H1 (cell line): ENCODE data around the gene PCED1B. TPM values are rescaled to one million over a fixed set of nuclear protein-coding genes. Genes with fewer than 3 reads are reported as not detected.

Experiments used
- CTCF ChIA-PET: fragments of 300-600 bp; sonication (Branson Sonifier 250); formaldehyde crosslinking; loops from one replicate; lab custom pipeline; 2021; ENCODE audit not compliant: partially characterized antibody; lab: Charles Lee
- POLR2A ChIA-PET: fragments of 300-600 bp; sonication (Branson Sonifier 250); formaldehyde crosslinking; loops from one replicate; lab custom pipeline; 2021; ENCODE audit warnings: inconsistent platforms; ENCODE audit not compliant: partially characterized antibody; lab: Charles Lee
- DNase-seq, 2 experiments: peaks; one replicate each; pipeline versions ENCODE4 v3.0.0 to v3.0.0-alpha.2; 2010 to 2022; ENCODE audit warnings: low spot score in 2 of 2, low read depth in 1 of 2, mixed read lengths in 1 of 2
- FAIRE-seq: peaks from 2 replicates; lab custom pipeline; 2011; peaks lifted over from hg19 to GRCh38; lab: Jason Lieb, UNC
- H2AFZ ChIP-seq: 2 replicates; pipeline ENCODE4 v1.8.1; 2012; ENCODE audit warnings: low read length, inconsistent platforms
- H2AK5ac ChIP-seq: 2 replicates; pipeline ENCODE4 v1.6.1; 2013; ENCODE audit warnings: low read depth, low read length
- H2BK120ac ChIP-seq: replicated peaks from 2 replicates; pipeline ENCODE3; 2013; ENCODE audit warnings: low read depth, low read length, inconsistent platforms
- H2BK12ac ChIP-seq: 2 replicates; pipeline ENCODE4 v1.6.1; 2013; ENCODE audit warnings: low read depth, low read length
- H2BK15ac ChIP-seq: 2 replicates; pipeline ENCODE4 v1.6.1; 2013; ENCODE audit warnings: low read length
- H2BK20ac ChIP-seq: 2 replicates; pipeline ENCODE4 v1.6.1; 2013; ENCODE audit warnings: low read length
- H2BK5ac ChIP-seq: 2 replicates; pipeline ENCODE4 v1.6.1; 2013; ENCODE audit warnings: low read depth, low read length
- H3K14ac ChIP-seq: 2 replicates; pipeline ENCODE4 v1.6.1; 2013; ENCODE audit warnings: inconsistent platforms; ENCODE audit not compliant: insufficient read length
- H3K18ac ChIP-seq: 2 replicates; pipeline ENCODE4 v1.6.1; 2013; ENCODE audit warnings: low read length; ENCODE audit errors: extremely low read depth
- H3K23ac ChIP-seq: 2 replicates; pipeline ENCODE4 v1.6.1; 2013; ENCODE audit warnings: inconsistent platforms; ENCODE audit not compliant: insufficient read length
- H3K23me2 ChIP-seq: 2 replicates; pipeline ENCODE4 v1.6.1; 2013; ENCODE audit warnings: low read depth, low read length
- H3K27ac ChIP-seq: 2 replicates; pipeline ENCODE4 v1.6.1; 2011; ENCODE audit warnings: low read depth, low read length, inconsistent platforms
- H3K27me3 ChIP-seq, 4 experiments: replicated peaks in 1 of 4; 1 replicate in 1 of 4; 2 replicates in 3 of 4; pipeline versions ENCODE4 v1.6.1 to v1.8.1; 2011 to 2013; ENCODE audit warnings: low read length in 3 of 4, mild to moderate bottlenecking in 3 of 4, inconsistent platforms in 2 of 4, mixed read lengths in 2 of 4, moderate library complexity in 1 of 4; ENCODE audit not compliant: control insufficient read depth in 3 of 4, insufficient read depth in 3 of 4; ENCODE audit errors: extremely low read depth in 1 of 4
- H3K36me3 ChIP-seq, 4 experiments: 2 replicates each; pipeline versions ENCODE4 v1.6.1 to v1.8.1; 2011 to 2013; ENCODE audit warnings: mild to moderate bottlenecking in 4 of 4, low read length in 3 of 4, moderate library complexity in 2 of 4, control low read depth in 1 of 4, inconsistent platforms in 1 of 4; ENCODE audit not compliant: insufficient read depth in 4 of 4, control insufficient read depth in 2 of 4
- H3K4ac ChIP-seq: replicated peaks from 2 replicates; pipeline ENCODE3; 2013; ENCODE audit warnings: low read length, low read depth, mixed read lengths, inconsistent platforms; ENCODE audit not compliant: insufficient read length
- H3K4me1 ChIP-seq, 4 experiments: replicated peaks in 1 of 4; 1 replicate in 1 of 4; 2 replicates in 3 of 4; pipeline versions ENCODE4 v1.6.1 to v1.8.1; 2011 to 2013; ENCODE audit warnings: low read length in 3 of 4, inconsistent platforms in 2 of 4, mixed read lengths in 1 of 4; ENCODE audit not compliant: insufficient read depth in 4 of 4, control insufficient read depth in 3 of 4
- H3K4me2 ChIP-seq, 2 experiments: 2 replicates each; pipeline versions ENCODE4 v1.6.1 to v1.8.1; 2011 to 2013; ENCODE audit warnings: low read depth in 2 of 2, low read length in 2 of 2, control low read depth in 1 of 2, inconsistent platforms in 1 of 2, mild to moderate bottlenecking in 1 of 2; ENCODE audit not compliant: insufficient read depth in 1 of 2
- H3K4me3 ChIP-seq, 4 experiments: fragments of 200-600, 300-600 bp in 1 of 4; sonication (generic), shearing (Covaris generic), sonication (Bioruptor Twin) in 1 of 4; 2 replicates each; pipeline versions ENCODE4 v1.5.1 to v1.8.1; 2011 to 2016; ENCODE audit warnings: low read length in 4 of 4, low read depth in 3 of 4, control low read depth in 2 of 4, inconsistent platforms in 2 of 4, mild to moderate bottlenecking in 2 of 4, mixed read lengths in 1 of 4, moderate library complexity in 1 of 4; ENCODE audit not compliant: insufficient read depth in 2 of 4; ENCODE audit errors: extremely low read depth in 1 of 4
- H3K56ac ChIP-seq: replicated peaks from 2 replicates; pipeline ENCODE3; 2013; ENCODE audit warnings: low read depth, mild to moderate bottlenecking, mixed read lengths, low read length, inconsistent platforms; ENCODE audit not compliant: insufficient read length
- H3K79me1 ChIP-seq: 2 replicates; pipeline ENCODE4 v1.6.1; 2013; ENCODE audit warnings: low read depth, low read length, control low read depth
- H3K79me2 ChIP-seq, 2 experiments: 2 replicates each; pipeline versions ENCODE4 v1.6.1 to v1.8.1; 2012 to 2013; ENCODE audit warnings: low read length in 2 of 2, mild to moderate bottlenecking in 2 of 2, inconsistent platforms in 1 of 2; ENCODE audit not compliant: insufficient read depth in 2 of 2, control insufficient read depth in 1 of 2
- H3K9ac ChIP-seq, 4 experiments: replicated peaks in 1 of 4; 1 replicate in 1 of 4; 2 replicates in 3 of 4; pipeline versions ENCODE4 v1.6.1 to v1.8.1; 2011 to 2013; ENCODE audit warnings: low read depth in 3 of 4, low read length in 3 of 4, control low read depth in 2 of 4, mild to moderate bottlenecking in 2 of 4, moderate library complexity in 2 of 4, inconsistent platforms in 1 of 4; ENCODE audit errors: extremely low read depth in 1 of 4
- H3K9me3 ChIP-seq, 2 experiments: 2 replicates each; pipeline versions ENCODE4 v1.6.1 to v1.8.1; 2012 to 2013; ENCODE audit warnings: mild to moderate bottlenecking in 2 of 2, moderate library complexity in 2 of 2, control low read depth in 1 of 2, inconsistent platforms in 1 of 2, low read depth in 1 of 2, low read length in 1 of 2, mixed read lengths in 1 of 2; ENCODE audit not compliant: insufficient read depth in 2 of 2
- H4K20me1 ChIP-seq, 2 experiments: replicated peaks in 1 of 2; 2 replicates each; pipeline versions ENCODE3 to v1.8.1; 2011 to 2013; ENCODE audit warnings: inconsistent platforms in 2 of 2, low read length in 2 of 2, mild to moderate bottlenecking in 1 of 2; ENCODE audit not compliant: insufficient read depth in 2 of 2, control insufficient read depth in 1 of 2
- H4K5ac ChIP-seq: 2 replicates; pipeline ENCODE4 v1.6.1; 2013; ENCODE audit warnings: low read length, low read depth, mixed read lengths, inconsistent platforms; ENCODE audit not compliant: insufficient read length
- H4K8ac ChIP-seq: 2 replicates; pipeline ENCODE4 v1.8.0; 2013; ENCODE audit warnings: mild to moderate bottlenecking, moderate library complexity, low read length, inconsistent platforms; ENCODE audit not compliant: insufficient read depth; ENCODE audit errors: extremely low read depth
- H4K91ac ChIP-seq: replicated peaks from 2 replicates; pipeline ENCODE3; 2013; ENCODE audit warnings: low read length, mixed read lengths, inconsistent platforms; ENCODE audit not compliant: insufficient read length
- EGR1 ChIP-seq: IDR thresholded peaks from 2 replicates; pipeline ENCODE4 v1.6.1; 2011; ENCODE audit warnings: low read depth, low read length, borderline replicate concordance
- GABPA ChIP-seq: IDR thresholded peaks from 2 replicates; pipeline ENCODE4 v1.6.1; 2011; ENCODE audit warnings: mild to moderate bottlenecking, low read length, moderate library complexity, borderline replicate concordance; ENCODE audit not compliant: insufficient read depth
- KDM1A ChIP-seq: fragments of 200-600, 300-600 bp; sonication (generic); IDR thresholded peaks from 2 replicates; pipeline ENCODE4 v1.7.1; 2016; ENCODE audit warnings: mild to moderate bottlenecking, low read length, borderline replicate concordance
- NANOG ChIP-seq: IDR thresholded peaks from 2 replicates; pipeline ENCODE4 v1.6.1; 2011; ENCODE audit warnings: low read length, low read depth, mild to moderate bottlenecking, inconsistent platforms; ENCODE audit not compliant: insufficient read depth, poor library complexity, severe bottlenecking
- SIX5 ChIP-seq: IDR thresholded peaks from 2 replicates; pipeline ENCODE4 v1.6.1; 2011; ENCODE audit warnings: mild to moderate bottlenecking, low read depth, low read length
- SP1 ChIP-seq: IDR thresholded peaks from 2 replicates; pipeline ENCODE4 v1.6.1; 2011; ENCODE audit warnings: low read depth, low read length
- SP2 ChIP-seq: IDR thresholded peaks from 2 replicates; pipeline ENCODE4 v1.6.1; 2012; ENCODE audit warnings: mild to moderate bottlenecking, low read length, inconsistent platforms
- SRF ChIP-seq: IDR thresholded peaks from 2 replicates; pipeline ENCODE4 v1.6.1; 2011; ENCODE audit warnings: mild to moderate bottlenecking, low read depth, low read length, moderate library complexity
- TAF7 ChIP-seq: optimal IDR thresholded peaks from 2 replicates; pipeline ENCODE3; 2011; ENCODE audit warnings: low read depth, mild to moderate bottlenecking, inconsistent platforms, low read length, moderate library complexity, borderline replicate concordance
- TBP ChIP-seq: IDR thresholded peaks from 2 replicates; pipeline ENCODE4 v1.6.1; 2011; ENCODE audit warnings: low read depth, low read length, improper control_type of control experiment
- TEAD4 ChIP-seq: IDR thresholded peaks from 2 replicates; pipeline ENCODE4 v1.6.1; 2012; ENCODE audit warnings: low read depth, low read length, inconsistent platforms, mixed read lengths
- ZNF274 ChIP-seq: IDR thresholded peaks from 2 replicates; pipeline ENCODE4 v1.7.0; 2012; ENCODE audit warnings: low read length, borderline replicate concordance; ENCODE audit errors: extremely low read depth
- WGBS, 2 experiments: shearing (Covaris generic) in 1 of 2; methylation state at CpG; one replicate each; pipeline versions ENCODE4 v1.1.6 to v1.1.7; 2013 to 2015; ENCODE audit warnings: low lambda C conversion rate in 2 of 2, mixed read lengths in 2 of 2, inconsistent platforms in 1 of 2, low coverage in 1 of 2, missing lambda C conversion rate in 1 of 2; ENCODE audit not compliant: insufficient replicate concordance in 2 of 2, insufficient coverage in 1 of 2, insufficient read length in 1 of 2; ENCODE audit errors: extremely low coverage in 1 of 2, missing lambda C conversion rate in 1 of 2; 5-methylcytosine and 5-hydroxymethylcytosine counted together
- polyA plus RNA-seq, 7 experiments: library from polyadenylated mRNA; depleted of rRNA in 3 of 7; stranded (reverse) in 5 of 7; unstranded in 2 of 7; fragments of >200 nt in 5 of 7; fragments of 200-250 nt in 2 of 7; gene quantifications; 1 replicate in 5 of 7; 2 replicates in 1 of 7; 4 replicates in 1 of 7; pipeline versions ENCODE4 v1.2.1 to v1.2.3, GENCODE V29; 2011 to 2013; ENCODE audit warnings: missing spikeins in 2 of 7, mixed read lengths in 2 of 7
- total RNA-seq: library from RNA; stranded (reverse); fragmentation: NEBNext Ultra II Directional; extraction: Animal tissue kit (Norgen Biotek cat#: 25700); gene quantifications from 2 replicates; pipeline ENCODE4 v1.2.1, GENCODE V29; 2021

Gene PCED1B
- total and polyA plus RNA-seq, 2 of the 8 experiments (the other 6 are each of a cell fraction or from before 2014, with no cell fraction given), result 4.7 to 5.4 TPM

- H3K79me1 ChIP-seq, result no peaks in the 10 kb centered on the region
- no peak overlapping the region for H4K5ac ChIP-seq
- H3K14ac ChIP-seq, result no peak overlapping the region
- H2BK5ac ChIP-seq, result no peak overlapping the region
- no peaks in the 10 kb centered on the region for H3K4me1 ChIP-seq
- whole genome bisulfite sequencing, 2 experiments, result 82% methylated on average over 7 of the region's 7 CpGs; no CpG with 5 or more reads in 1 of the 2 experiments
- no peaks in the 10 kb centered on the region for H3K27me3 ChIP-seq
- FAIRE-seq (no peak), DNase-seq (no peak)
- H3K56ac ChIP-seq, result no peak overlapping the region
- no peaks in the 10 kb centered on the region for H3K36me3 ChIP-seq
- ChIA-PET CTCF (no interaction called here), POLR2A (interaction anchor here (1.0 kb wide), 1 partner anchor 9 kb away, joined by 3 read pairs; no protein-coding TSS in a partner anchor)
- no peak overlapping the region for H2AFZ ChIP-seq
- H3K79me2 ChIP-seq, result no peaks in the 10 kb centered on the region
- H2BK12ac ChIP-seq, result no peak overlapping the region
- no peaks in the 10 kb centered on the region for H4K20me1 ChIP-seq
- H3K23me2 ChIP-seq, result no peaks in the 10 kb centered on the region
- H3K27ac ChIP-seq, result no peak overlapping the region
- H3K23ac ChIP-seq, result no peak overlapping the region
- H3K4me2 ChIP-seq, result no peak overlapping the region
- no peak overlapping the region for H2BK120ac ChIP-seq
- no peak overlapping the region for H3K9ac ChIP-seq
- no peak overlapping the region for H2BK20ac ChIP-seq
- H3K18ac ChIP-seq, result no peak overlapping the region
- no peak overlapping the region for H3K4me3 ChIP-seq
- H3K4ac ChIP-seq, result no peak overlapping the region
- H4K8ac ChIP-seq, result peak overlapping the region; percentile 46; the same call in 1 of the 2 replicates
- H2BK15ac ChIP-seq, result no peak overlapping the region
- H2AK5ac ChIP-seq, result no peak overlapping the region
- H4K91ac ChIP-seq, result no peak overlapping the region
- TF ChIP-seq SP1, result no peak
- TF ChIP-seq EGR1, result no peak
- TF ChIP-seq GABPA, result no peak
- no peak for TF ChIP-seq SIX5
- no peak for TF ChIP-seq TBP
- no peak for TF ChIP-seq TAF7
- TF ChIP-seq SRF, result no peak
- TF ChIP-seq KDM1A, result no peak
- TF ChIP-seq SP2, result no peak
- no peak for TF ChIP-seq ZNF274
- no peak for TF ChIP-seq NANOG
- no peak for TF ChIP-seq TEAD4
- no peaks in the 10 kb centered on the region for H3K9me3 ChIP-seq
These were observed 56.2 kb downstream of the PCED1B start for GRCh38 chr12:47135578-47135977.
